Prostate gland (tissue), 2 donors: ENCODE measurements around the gene SCYL1. TPM values are rescaled to one million over a fixed set of nuclear protein-coding genes. Genes with fewer than 3 reads are reported as not detected.
"Not testable (repeated sequence)": the region's sequence is repeated elsewhere in the genome, so short reads cannot be mapped to it uniquely, and the experiment has no call there.

Experiments used
- DNase-seq: peaks from one replicate; pipeline ENCODE4 v3.0.0-alpha.2; 2019; ENCODE audit warnings: low spot score
- H3K27ac ChIP-seq, 2 donors: fragments of 200-600 bp; sonication (generic); 2 replicates each; pipeline ENCODE4 v1.5.1; 2017 to 2019
- H3K27me3 ChIP-seq: fragments of 200-600 bp; sonication (generic); replicated peaks from 2 replicates; pipeline ENCODE4 v1.5.1; 2019; ENCODE audit not compliant: insufficient read depth
- H3K36me3 ChIP-seq, 2 donors: fragments of 200-600 bp; sonication (generic); 1 replicate in 1 of 2; 2 replicates in 1 of 2; pipeline versions ENCODE4 v1.5.1 to v1.8.1; 2017 to 2019
- H3K4me1 ChIP-seq: fragments of 200-600 bp; sonication (generic); replicated peaks from 2 replicates; pipeline ENCODE4 v1.5.1; 2019
- H3K4me3 ChIP-seq, 2 donors: fragments of 200-600 bp; sonication (generic); 2 replicates each; pipeline ENCODE4 v1.5.1; 2017 to 2019
- H3K9me3 ChIP-seq: fragments of 200-600 bp; sonication (generic); 2 replicates; pipeline ENCODE4 v1.5.1; 2017
- CTCF ChIP-seq, 4 experiments: fragments of 200-600 bp in 2 of 4; fragments of 450-650 bp in 2 of 4; sonication (generic) in 2 of 4; IDR thresholded peaks; 1 replicate in 3 of 4; 2 replicates in 1 of 4; pipeline ENCODE4 v1.5.1; 2016 to 2019; ENCODE audit warnings: antibody characterized with exemption in 4 of 4, mild to moderate bottlenecking in 2 of 4, moderate library complexity in 2 of 4
- POLR2A ChIP-seq: fragments of 450-650 bp; IDR thresholded peaks from one replicate; pipeline ENCODE4 v1.6.1; 2016; ENCODE audit warnings: antibody characterized with exemption, mild to moderate bottlenecking
- POLR2AphosphoS5 ChIP-seq: sonication (generic); formaldehyde crosslinking; IDR thresholded peaks from one replicate; pipeline ENCODE4 v1.6.1; 2017; ENCODE audit warnings: antibody characterized with exemption
- WGBS: methylation state at CpG from one replicate; pipeline ENCODE4 v1.1.5; 2018; 5-methylcytosine and 5-hydroxymethylcytosine counted together
- intact Hi-C: fragments of 100-400 bp; cut with DNase I; formaldehyde crosslinking; loops from one replicate; pipeline ENCODE4 v1.14.2; 2022
- total RNA-seq, 2 donors: library from RNA; depleted of rRNA; stranded (reverse); fragments of >200 nt; gene quantifications; one replicate each; pipeline ENCODE4 v1.1.0, GENCODE V29; 2016

SCYL1 gene
- total RNA-seq, 2 donors from 2014 or later = 125 to 177 TPM

DNA sequence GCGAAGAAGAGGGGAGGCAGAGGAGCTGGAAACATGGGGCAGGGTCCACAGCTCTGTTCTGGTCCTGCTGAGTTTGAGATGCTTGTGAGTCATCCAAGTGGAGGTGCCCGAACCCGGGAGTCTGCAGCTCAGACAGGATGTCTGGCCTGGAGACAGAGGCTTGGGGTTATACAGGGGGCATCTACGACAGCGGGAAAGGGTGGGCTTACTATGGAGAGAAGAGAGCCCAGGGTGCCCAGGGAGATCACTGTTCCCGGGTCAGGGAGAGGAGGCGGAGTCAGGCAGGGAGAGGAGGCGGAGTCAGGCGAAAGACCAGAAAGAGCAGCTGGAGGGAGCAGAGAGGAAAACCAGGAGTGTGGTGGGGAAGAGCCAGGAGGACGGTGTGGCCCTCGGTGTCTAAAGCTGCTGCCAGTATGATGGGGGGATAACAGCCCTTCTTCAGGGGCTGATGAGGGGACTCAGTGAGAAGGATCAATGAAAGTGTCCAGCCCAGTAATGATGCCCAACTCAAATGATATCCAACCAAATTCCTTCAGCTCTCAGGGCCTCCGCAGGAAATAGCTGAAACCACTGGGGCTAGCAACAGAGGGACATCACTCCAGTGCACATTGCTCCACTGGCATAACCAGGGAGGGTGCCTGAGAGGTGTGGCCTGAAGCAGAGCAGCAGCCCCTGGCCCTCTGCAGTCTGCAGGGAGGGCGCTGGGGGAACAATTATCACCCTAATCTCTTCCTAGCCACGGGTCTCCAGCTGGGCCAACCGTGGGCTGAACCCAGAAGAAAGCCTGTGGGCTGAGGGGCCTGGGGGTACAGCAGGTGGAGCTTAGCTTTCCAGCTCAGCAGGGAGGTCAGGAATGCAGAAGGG, 35.9 kb downstream of the SCYL1 start:
- Histone ChIP-seq H3K27me3 (no peaks in the 10 kb centered on the region), H3K4me1 (peaks cover 13% of the 10 kb centered on the region), H3K27ac (peak overlapping the region; percentile 88 to 93), H3K36me3 (no peaks in the 10 kb centered on the region), H3K9me3 (no peaks in the 10 kb centered on the region), H3K4me3 (no peak overlapping the region)
- no peak for DNase-seq
- intact Hi-C loops = no loop called here
- WGBS = 27% methylated on average over 15 of the region's 15 CpGs
- no peak for TF ChIP-seq CTCF (IDR thresholded peaks at IDR 0.05)
- no peak for TF ChIP-seq POLR2A
- no peak for TF ChIP-seq POLR2AphosphoS5

- Histone ChIP-seq H3K4me1 (peaks cover 8% of the 10 kb centered on the region), H3K9me3 (no peaks in the 10 kb centered on the region), H3K27me3 (no peaks in the 10 kb centered on the region), H3K36me3 (no peaks in the 10 kb centered on the region), H3K4me3 (no peak overlapping the region), H3K27ac (no peak overlapping the region)
- 85% methylated on average over 7 of the region's 7 CpGs for WGBS
- no peak for DNase-seq
- intact Hi-C loops = no loop called here
- no peak for TF ChIP-seq POLR2AphosphoS5
- TF ChIP-seq POLR2A = no peak
- TF ChIP-seq CTCF (IDR thresholded peaks at IDR 0.05) = no peak
These were observed 37.1 kb downstream of the SCYL1 start for GRCh38 chr11:65562020-65562419.

GRCh38 chr11:65562788-65563187, 37.9 kb downstream of the SCYL1 start:
- intact Hi-C loops = no loop called here
- H3K27ac ChIP-seq = no peak overlapping the region
- no peaks in the 10 kb centered on the region for H3K27me3 ChIP-seq
- 85% methylated on average over 8 of the region's 9 CpGs for WGBS
- H3K36me3 ChIP-seq = no peaks in the 10 kb centered on the region
- no peak overlapping the region for H3K4me3 ChIP-seq
- no peak for DNase-seq
- no peaks in the 10 kb centered on the region for H3K9me3 ChIP-seq
- H3K4me1 ChIP-seq = peaks cover 11% of the 10 kb centered on the region
- TF ChIP-seq CTCF (IDR thresholded peaks at IDR 0.05) (no peak), POLR2AphosphoS5 (no peak), POLR2A (no peak)

DNA sequence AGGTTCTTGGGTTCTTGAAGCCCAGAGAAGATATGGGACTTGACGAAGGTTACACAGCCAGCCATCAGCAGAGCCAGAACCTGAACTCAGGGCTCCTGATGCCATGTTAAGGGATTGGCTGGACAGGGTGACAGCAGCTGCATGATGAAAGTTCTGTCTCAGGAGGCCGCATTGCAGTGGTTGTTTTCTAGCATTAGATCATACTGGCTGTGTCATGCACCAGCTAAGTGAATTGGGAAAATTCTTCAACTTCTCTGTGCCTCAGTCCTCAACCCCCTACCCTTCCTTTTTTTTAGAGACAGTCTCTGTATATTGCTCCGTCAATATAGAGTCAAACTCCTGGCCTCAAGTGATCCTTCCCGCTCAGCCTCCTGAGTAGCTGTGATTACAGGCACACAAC, 38.7 kb downstream of the SCYL1 start:
- 93% methylated on average over 4 of the region's 4 CpGs for WGBS
- intact Hi-C loops = no loop called here
- no peak for DNase-seq
- Histone ChIP-seq H3K27ac (no peak overlapping the region), H3K9me3 (no peaks in the 10 kb centered on the region), H3K4me3 (no peak overlapping the region), H3K36me3 (no peaks in the 10 kb centered on the region), H3K4me1 (peaks cover 16% of the 10 kb centered on the region), H3K27me3 (no peaks in the 10 kb centered on the region)
- no peak for TF ChIP-seq POLR2AphosphoS5
- TF ChIP-seq CTCF (IDR thresholded peaks at IDR 0.05) = no peak
- TF ChIP-seq POLR2A = no peak

DNA sequence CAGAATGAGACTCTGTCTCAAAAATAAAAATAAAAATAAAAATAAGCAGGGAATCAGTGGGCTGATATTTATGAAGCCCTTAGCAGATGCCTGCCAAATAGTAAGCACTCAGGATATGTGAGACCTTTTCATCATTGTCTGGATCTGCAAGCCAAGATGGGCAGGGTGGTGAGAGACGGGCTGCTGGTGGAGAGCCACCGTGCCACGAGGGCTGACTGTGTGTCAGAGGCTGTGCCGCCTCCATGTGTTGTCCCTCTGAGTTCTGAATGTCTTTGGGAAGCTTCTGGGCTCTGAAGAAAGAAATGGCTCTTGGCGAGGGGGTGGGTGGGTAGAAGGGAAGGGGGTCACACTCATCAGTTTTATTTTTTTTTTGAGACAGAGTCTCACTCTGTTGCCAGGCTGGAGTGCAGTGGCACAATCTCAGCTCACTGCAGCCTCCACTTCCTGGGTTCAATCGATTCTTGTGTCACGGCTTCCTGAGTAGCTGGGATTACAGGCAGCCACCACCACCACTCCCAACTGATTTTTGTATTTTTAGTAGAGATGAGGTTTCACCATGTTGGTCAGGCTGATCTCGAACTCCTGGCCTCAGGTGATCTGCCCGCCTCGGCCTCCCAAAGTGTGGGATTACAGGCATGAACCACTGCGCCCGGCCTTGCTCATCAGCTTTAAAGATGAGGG, 40.1 kb downstream of the SCYL1 start:
- H3K27ac ChIP-seq, H3K9me3 ChIP-seq, intact Hi-C loops, DNase-seq, H3K4me3 ChIP-seq, H3K27me3 ChIP-seq, H3K36me3 ChIP-seq: not testable (repeated sequence)
- H3K4me1 ChIP-seq = peaks cover 16% of the 10 kb centered on the region
- 87% methylated on average over 12 of the region's 12 CpGs for WGBS
